ENCODE data around the gene ATP9B. TPM values are rescaled to one million over a fixed set of nuclear protein-coding genes. Genes with fewer than 3 reads are reported as not detected.

Gene ATP9B
- total RNA-seq, 1 experiment from 2014 or later: 20.9 TPM

GRCh38 chr18:79409313-79409712 is 340.1 kb downstream of the ATP9B start:
- Histone ChIP-seq H2BK20ac (ENCODE audit: low read depth, low read length, poor library complexity, severe bottlenecking) (no peak overlapping the region), H2AFZ (ENCODE audit: low read length) (no peak overlapping the region), H3K14ac (ENCODE audit: insufficient read depth, low read length) (no peak overlapping the region), H2BK5ac (ENCODE audit: insufficient read length, low read length) (no peak overlapping the region), H3K27ac (ENCODE audit: insufficient read length, low read depth, low read length) (no peak overlapping the region), H2BK15ac (ENCODE audit: low read depth, low read length) (no peak overlapping the region), H3K18ac (ENCODE audit: insufficient read length, low read depth, low read length) (no peak overlapping the region), H4K20me1 (ENCODE audit: control insufficient read depth, insufficient read depth, insufficient read length) (no peaks in the 10 kb centered on the region), H3K9me3 (ENCODE audit: control insufficient read depth, low read depth, low read length) (no peaks in the 10 kb centered on the region), H2BK120ac (ENCODE audit: low read depth, low read length, poor library complexity, severe bottlenecking) (no peak overlapping the region), H3K4me2 (ENCODE audit: insufficient read depth, insufficient read length, low read length) (no peak overlapping the region), H3K23me2 (ENCODE audit: insufficient read length, low read depth, low read length, poor library complexity, severe bottlenecking) (no peaks in the 10 kb centered on the region), H3K79me2 (ENCODE audit: insufficient read depth, low read length) (no peaks in the 10 kb centered on the region), H3K4ac (ENCODE audit: low read depth, low read length) (no peak overlapping the region), H3K56ac (ENCODE audit: insufficient read length, low read depth, low read length) (no peak overlapping the region), H4K8ac (replicated peaks; ENCODE audit: insufficient read length, low read depth, low read length) (no peak overlapping the region), H4K5ac (ENCODE audit: insufficient read length, low read depth, low read length) (no peak overlapping the region), H4K91ac (ENCODE audit: insufficient read length, low read depth, low read length) (no peak overlapping the region), H2BK12ac (ENCODE audit: insufficient read length, low read depth, low read length) (no peak overlapping the region), H3K9ac (ENCODE audit: extremely low read depth, insufficient read length, low read length) (no peak overlapping the region), H3K27me3 (ENCODE audit: insufficient read depth, low read length) (no peaks in the 10 kb centered on the region), H3K4me1 (ENCODE audit: insufficient read depth, low read length) (no peaks in the 10 kb centered on the region), H3K79me1 (ENCODE audit: insufficient read depth, low read depth, low read length, poor library complexity, severe bottlenecking) (no peaks in the 10 kb centered on the region), H2AK5ac (ENCODE audit: insufficient read length, low read length) (no peak overlapping the region), H3T11ph (ENCODE audit: low read length) (no peak overlapping the region), H3K23ac (ENCODE audit: insufficient read length, low read depth, low read length) (no peak overlapping the region)
- Mint-ChIP-seq H3K27ac (no peak overlapping the region), H3K4me3 (no peak overlapping the region), H3K4me1 (peaks cover 7 to 17% of the 10 kb centered on the region in 2 experiments), H3K36me3 (ENCODE audit: insufficient read depth in 1 of 3, low read depth in 3 of 3) (peaks cover 0 to 8% (median 0%) of the 10 kb centered on the region in 3 experiments; a peak in 3 of 7 replicates), H3K9me3 (no peaks in the 10 kb centered on the region), H3K27me3 (ENCODE audit: low read depth) (peaks cover 6% of the 10 kb centered on the region; the same call in 1 of the 2 replicates)
- 100% methylated on average over 2 of the region's 3 CpGs for WGBS (ENCODE audit: extremely low coverage, insufficient read length, low lambda C conversion rate)
- no peak for DNase-seq
- TF ChIP-seq, protein P1, sequence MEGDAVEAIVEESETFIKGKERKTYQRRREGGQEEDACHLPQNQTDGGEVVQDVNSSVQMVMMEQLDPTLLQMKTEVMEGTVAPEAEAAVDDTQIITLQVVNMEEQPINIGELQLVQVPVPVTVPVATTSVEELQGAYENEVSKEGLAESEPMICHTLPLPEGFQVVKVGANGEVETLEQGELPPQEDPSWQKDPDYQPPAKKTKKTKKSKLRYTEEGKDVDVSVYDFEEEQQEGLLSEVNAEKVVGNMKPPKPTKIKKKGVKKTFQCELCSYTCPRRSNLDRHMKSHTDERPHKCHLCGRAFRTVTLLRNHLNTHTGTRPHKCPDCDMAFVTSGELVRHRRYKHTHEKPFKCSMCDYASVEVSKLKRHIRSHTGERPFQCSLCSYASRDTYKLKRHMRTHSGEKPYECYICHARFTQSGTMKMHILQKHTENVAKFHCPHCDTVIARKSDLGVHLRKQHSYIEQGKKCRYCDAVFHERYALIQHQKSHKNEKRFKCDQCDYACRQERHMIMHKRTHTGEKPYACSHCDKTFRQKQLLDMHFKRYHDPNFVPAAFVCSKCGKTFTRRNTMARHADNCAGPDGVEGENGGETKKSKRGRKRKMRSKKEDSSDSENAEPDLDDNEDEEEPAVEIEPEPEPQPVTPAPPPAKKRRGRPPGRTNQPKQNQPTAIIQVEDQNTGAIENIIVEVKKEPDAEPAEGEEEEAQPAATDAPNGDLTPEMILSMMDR (conservative IDR thresholded peaks at IDR 0.05): no peak
